HG03558 (cell line): ENCODE results near the gene PIGBOS1.

Source experiments
- ATAC-seq: cut with Tn5 transposase; IDR thresholded peaks from one replicate; pipeline ENCODE4 v1.9.1; 2021; ENCODE audit warnings: moderate number of reproducible peaks; ENCODE audit not compliant: unreplicated experiment; ENCODE audit errors: extremely low read depth

The PIGBOS1 gene

DNA sequence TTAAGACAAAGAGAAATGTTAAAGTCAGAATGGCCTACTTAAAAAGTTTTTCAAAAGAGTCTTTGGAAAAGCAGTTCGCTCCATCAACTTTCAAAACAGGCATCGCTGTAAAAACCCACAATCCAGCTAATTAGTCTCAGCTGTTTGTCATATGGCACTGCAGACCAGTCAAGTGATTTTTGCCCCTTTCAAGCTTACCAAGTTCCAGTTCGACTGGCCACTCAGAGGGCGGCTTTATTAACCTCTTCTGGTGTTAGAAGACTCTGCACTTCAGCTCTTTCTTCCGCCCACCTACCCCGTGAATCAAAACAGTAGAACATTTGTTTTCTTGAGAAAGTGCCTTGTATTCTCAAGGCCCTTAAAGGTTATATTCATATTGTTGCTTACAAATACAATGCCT is 48.6 kb downstream of the PIGBOS1 start:
- ATAC-seq: no peak

- no peak for ATAC-seq
Observed at GRCh38 chr15:55268176-55268695, 50.7 kb downstream of the PIGBOS1 start.

DNA sequence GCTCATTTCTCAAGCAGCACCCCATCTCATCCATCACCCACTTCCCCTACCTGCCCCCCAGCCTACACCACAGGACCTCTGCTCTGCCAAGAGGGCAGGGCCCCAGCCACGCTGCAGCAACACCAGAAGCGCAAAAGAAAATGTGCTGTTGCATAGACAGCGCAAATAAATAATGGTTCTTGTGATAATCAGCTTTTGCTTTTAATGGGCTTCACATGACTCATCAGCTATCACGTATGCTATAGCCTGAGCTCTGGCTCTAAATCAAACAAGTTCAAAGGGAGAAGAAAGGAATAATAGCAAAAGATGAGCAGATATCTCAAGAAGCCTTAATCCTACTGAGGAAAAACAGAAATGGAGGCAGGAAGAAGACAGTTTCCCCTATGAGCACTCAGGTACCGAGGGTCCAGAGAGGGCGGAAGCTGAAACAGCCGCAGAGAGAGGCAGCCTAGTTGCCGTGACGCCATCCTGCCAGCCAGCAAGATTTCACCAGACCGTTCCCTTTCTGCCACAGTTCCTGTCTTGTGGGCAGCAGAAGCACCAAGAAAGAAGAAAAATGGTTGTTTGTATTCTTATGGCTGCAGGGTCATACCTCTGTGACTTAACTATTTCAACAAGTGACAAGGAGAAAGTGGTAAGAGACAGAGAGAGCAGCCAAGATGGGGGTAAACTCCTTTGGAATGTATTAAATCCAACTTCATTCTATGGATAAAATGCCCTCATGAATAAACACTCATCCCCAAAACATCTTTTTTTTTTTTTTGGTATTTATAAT is 51.3 kb downstream of the PIGBOS1 start:
- ATAC-seq: peak; percentile 68
